Prostate gland (tissue), 2 donors: Measurements from ENCODE around the gene AFF1. TPM values are rescaled to one million over a fixed set of nuclear protein-coding genes. Genes with fewer than 3 reads are reported as not detected.

Experiments used
- DNase-seq: peaks from one replicate; pipeline ENCODE4 v3.0.0-alpha.2; 2019; ENCODE audit warnings: low spot score
- H3K27ac ChIP-seq, 2 donors: fragments of 200-600 bp; sonication (generic); 2 replicates each; pipeline ENCODE4 v1.5.1; 2017 to 2019
- H3K27me3 ChIP-seq: fragments of 200-600 bp; sonication (generic); replicated peaks from 2 replicates; pipeline ENCODE4 v1.5.1; 2019; ENCODE audit not compliant: insufficient read depth
- H3K36me3 ChIP-seq, 2 donors: fragments of 200-600 bp; sonication (generic); 1 replicate in 1 of 2; 2 replicates in 1 of 2; pipeline versions ENCODE4 v1.5.1 to v1.8.1; 2017 to 2019
- H3K4me1 ChIP-seq: fragments of 200-600 bp; sonication (generic); replicated peaks from 2 replicates; pipeline ENCODE4 v1.5.1; 2019
- H3K4me3 ChIP-seq, 2 donors: fragments of 200-600 bp; sonication (generic); 2 replicates each; pipeline ENCODE4 v1.5.1; 2017 to 2019
- H3K9me3 ChIP-seq: fragments of 200-600 bp; sonication (generic); 2 replicates; pipeline ENCODE4 v1.5.1; 2017
- POLR2A ChIP-seq: fragments of 450-650 bp; IDR thresholded peaks from one replicate; pipeline ENCODE4 v1.6.1; 2016; ENCODE audit warnings: antibody characterized with exemption, mild to moderate bottlenecking
- POLR2AphosphoS5 ChIP-seq: sonication (generic); formaldehyde crosslinking; IDR thresholded peaks from one replicate; pipeline ENCODE4 v1.6.1; 2017; ENCODE audit warnings: antibody characterized with exemption
- WGBS: methylation state at CpG from one replicate; pipeline ENCODE4 v1.1.5; 2018; 5-methylcytosine and 5-hydroxymethylcytosine counted together
- intact Hi-C: fragments of 100-400 bp; cut with DNase I; formaldehyde crosslinking; loops from one replicate; pipeline ENCODE4 v1.14.2; 2022
- total RNA-seq, 2 donors: library from RNA; depleted of rRNA; stranded (reverse); fragments of >200 nt; gene quantifications; one replicate each; pipeline ENCODE4 v1.1.0, GENCODE V29; 2016
- TF ChIP-seq, protein P1 (sequence below), 4 experiments: fragments of 200-600 bp in 2 of 4; fragments of 450-650 bp in 2 of 4; sonication (generic) in 2 of 4; IDR thresholded peaks; 1 replicate in 3 of 4; 2 replicates in 1 of 4; pipeline ENCODE4 v1.5.1; 2016 to 2019; ENCODE audit warnings: antibody characterized with exemption in 4 of 4, mild to moderate bottlenecking in 2 of 4, moderate library complexity in 2 of 4

AFF1 gene
- total RNA-seq, 2 donors from 2014 or later: 69.7 to 92.5 TPM

DNA sequence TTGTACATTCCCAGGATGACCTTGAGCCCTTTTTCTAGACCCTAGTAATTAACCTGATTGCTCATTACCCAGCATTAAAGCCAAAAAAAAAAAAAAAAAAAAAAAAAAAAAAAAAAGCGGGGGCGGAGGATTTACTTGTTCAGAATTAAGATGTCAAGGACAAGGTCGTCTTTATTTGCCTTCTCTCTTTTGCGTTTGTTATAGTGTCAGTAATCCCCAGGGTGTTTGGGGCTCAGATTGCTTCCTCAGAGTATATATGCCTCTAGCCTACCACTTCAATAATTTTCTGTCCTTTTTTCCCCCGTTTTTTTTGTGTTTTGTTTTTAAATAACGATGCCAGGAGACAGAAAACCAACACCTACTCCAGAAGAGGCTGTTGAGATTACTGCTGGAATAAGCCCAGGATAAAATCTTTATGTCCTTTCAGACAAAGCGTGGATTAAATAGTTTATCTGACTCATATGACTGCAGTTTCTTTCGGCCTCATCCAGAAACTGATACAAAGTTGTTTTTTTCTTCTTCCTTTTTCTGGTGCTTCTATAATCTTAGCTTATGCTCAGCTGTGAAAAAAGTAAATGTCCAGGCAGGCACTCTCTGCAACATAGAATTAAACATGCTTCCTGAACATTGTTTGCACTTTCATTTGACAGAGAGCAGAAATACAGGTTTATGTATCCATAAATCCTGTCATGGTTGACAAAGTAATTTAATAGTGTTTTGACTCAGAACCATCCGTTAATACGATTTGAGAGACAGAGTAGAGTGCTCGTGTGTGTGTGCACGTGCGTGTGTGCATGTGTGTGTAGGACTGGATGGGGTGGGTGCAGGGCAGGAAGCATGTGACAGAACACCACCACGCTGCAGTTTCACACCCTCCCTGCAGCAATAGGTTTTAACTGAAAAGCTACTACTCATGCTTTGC, 138.6 kb downstream of the AFF1 start:
- TF ChIP-seq, protein P1, sequence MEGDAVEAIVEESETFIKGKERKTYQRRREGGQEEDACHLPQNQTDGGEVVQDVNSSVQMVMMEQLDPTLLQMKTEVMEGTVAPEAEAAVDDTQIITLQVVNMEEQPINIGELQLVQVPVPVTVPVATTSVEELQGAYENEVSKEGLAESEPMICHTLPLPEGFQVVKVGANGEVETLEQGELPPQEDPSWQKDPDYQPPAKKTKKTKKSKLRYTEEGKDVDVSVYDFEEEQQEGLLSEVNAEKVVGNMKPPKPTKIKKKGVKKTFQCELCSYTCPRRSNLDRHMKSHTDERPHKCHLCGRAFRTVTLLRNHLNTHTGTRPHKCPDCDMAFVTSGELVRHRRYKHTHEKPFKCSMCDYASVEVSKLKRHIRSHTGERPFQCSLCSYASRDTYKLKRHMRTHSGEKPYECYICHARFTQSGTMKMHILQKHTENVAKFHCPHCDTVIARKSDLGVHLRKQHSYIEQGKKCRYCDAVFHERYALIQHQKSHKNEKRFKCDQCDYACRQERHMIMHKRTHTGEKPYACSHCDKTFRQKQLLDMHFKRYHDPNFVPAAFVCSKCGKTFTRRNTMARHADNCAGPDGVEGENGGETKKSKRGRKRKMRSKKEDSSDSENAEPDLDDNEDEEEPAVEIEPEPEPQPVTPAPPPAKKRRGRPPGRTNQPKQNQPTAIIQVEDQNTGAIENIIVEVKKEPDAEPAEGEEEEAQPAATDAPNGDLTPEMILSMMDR (IDR thresholded peaks at IDR 0.05): no peak
- TF ChIP-seq POLR2AphosphoS5: peak; percentile 81
- H3K36me3 ChIP-seq: no peaks in the 10 kb centered on the region
- no peaks in the 10 kb centered on the region for H3K27me3 ChIP-seq
- peaks cover 31% of the 10 kb centered on the region for H3K4me1 ChIP-seq
- peak overlapping the region; percentile 24 to 53 for H3K27ac ChIP-seq
- DNase-seq: peak; percentile 53
- no peak overlapping the region for H3K4me3 ChIP-seq
- no peaks in the 10 kb centered on the region for H3K9me3 ChIP-seq
- WGBS: 7% methylated on average over 14 of the region's 14 CpGs
- intact Hi-C loops: no loop called here

DNA sequence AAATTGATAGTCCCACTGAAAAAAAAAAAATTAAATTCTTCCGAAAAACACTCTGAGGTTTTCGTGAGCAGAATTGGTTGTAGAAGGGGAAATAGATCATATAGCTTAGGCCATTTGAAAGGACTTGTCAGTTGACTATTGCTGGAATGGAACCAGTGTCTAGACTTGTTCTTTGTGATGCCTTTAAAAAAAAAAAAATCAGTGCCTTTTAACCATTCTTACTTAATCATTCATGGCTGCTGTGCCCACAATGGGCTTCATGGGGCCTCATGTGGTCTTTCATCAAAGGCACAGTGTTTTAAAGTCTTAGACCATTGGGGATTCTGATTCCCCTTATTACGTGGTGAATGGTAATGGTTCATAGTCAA, 139.3 kb downstream of the AFF1 start:
- no peaks in the 10 kb centered on the region for H3K27me3 ChIP-seq
- 24% methylated on average over 3 of the region's 3 CpGs for WGBS
- intact Hi-C loops: no loop called here
- H3K36me3 ChIP-seq: no peaks in the 10 kb centered on the region
- no peaks in the 10 kb centered on the region for H3K9me3 ChIP-seq
- H3K27ac ChIP-seq: peak overlapping the region in 1 of 2 donors; percentile 53
- DNase-seq: no peak
- peaks cover 34% of the 10 kb centered on the region for H3K4me1 ChIP-seq
- TF ChIP-seq, protein P1 (IDR thresholded peaks at IDR 0.05): no peak
- TF ChIP-seq POLR2A (no peak), POLR2AphosphoS5 (no peak)
- H3K4me3 ChIP-seq: no peak overlapping the region

DNA sequence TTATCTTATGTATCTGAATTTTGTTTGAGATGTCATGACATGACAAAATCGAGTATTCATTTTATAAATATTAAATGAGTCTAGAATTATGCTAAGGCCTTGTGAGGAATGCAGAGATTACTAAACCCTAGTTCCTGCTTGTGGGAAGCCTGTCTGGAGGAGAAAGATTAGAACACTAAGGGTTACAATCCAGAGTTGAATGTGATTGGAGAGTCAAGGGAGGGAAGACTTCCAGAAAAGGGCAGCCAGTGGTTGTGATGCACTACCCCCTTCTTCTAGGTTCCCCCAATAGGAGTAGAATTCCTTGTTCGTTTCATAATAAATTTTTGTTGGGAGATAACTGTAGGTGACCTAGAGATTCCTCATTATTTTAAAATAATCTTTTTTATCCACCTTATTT, 141.1 kb downstream of the AFF1 start:
- DNase-seq: no peak
- intact Hi-C loops: loop anchor here (5.0 kb wide), 1 partner anchor 34 kb away; no protein-coding TSS in a partner anchor
- Histone ChIP-seq H3K27ac (no peak overlapping the region), H3K36me3 (no peaks in the 10 kb centered on the region), H3K27me3 (no peaks in the 10 kb centered on the region), H3K9me3 (no peaks in the 10 kb centered on the region), H3K4me1 (peaks cover 34% of the 10 kb centered on the region), H3K4me3 (no peak overlapping the region)
- TF ChIP-seq, protein P1 (IDR thresholded peaks at IDR 0.05): no peak
- TF ChIP-seq POLR2AphosphoS5: no peak
- 71% methylated on average over 2 of the region's 2 CpGs for WGBS

DNA sequence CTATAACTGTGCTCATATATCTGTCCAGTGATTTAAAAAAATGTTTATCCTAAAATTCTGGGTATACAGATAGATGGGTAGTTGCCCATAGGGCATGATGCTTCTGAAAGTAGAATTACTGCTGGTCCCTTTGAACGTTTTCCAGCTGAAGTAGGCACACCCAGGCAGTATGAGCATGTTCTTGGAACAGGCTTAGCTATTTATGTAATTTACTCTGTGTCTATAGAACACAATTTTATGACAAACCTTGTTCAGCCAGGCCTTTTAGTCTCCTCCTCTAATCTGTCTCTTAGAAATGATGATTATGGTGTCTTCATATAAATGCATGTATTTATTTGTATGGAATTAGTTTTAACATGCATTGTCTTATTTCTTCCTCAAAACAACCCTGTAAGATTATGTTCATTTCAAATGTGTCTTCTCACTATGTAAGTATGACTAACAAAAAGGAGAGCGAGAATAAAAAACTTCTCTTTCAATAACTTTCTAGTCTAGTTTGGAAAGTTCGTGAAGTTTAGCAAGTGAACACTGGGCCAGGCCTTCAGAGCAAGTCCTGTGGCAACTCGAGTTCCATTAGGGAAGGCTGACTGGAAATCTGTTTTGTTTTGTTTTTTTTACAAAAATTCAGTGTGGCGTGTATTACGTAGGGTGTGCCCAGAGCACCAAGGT, 142.0 kb downstream of the AFF1 start:
- WGBS: 69% methylated on average over 6 of the region's 6 CpGs
- intact Hi-C loops: loop anchor here (5.0 kb wide), 1 partner anchor 35 kb away; no protein-coding TSS in a partner anchor
- no peaks in the 10 kb centered on the region for H3K9me3 ChIP-seq
- H3K27ac ChIP-seq: peak overlapping the region in 1 of 2 donors; percentile 29
- H3K27me3 ChIP-seq: no peaks in the 10 kb centered on the region
- peaks cover 28% of the 10 kb centered on the region for H3K4me1 ChIP-seq
- peak; percentile 44 for DNase-seq
- peak; percentile 63 for TF ChIP-seq POLR2AphosphoS5
- TF ChIP-seq, protein P1 (IDR thresholded peaks at IDR 0.05): no peak
- no peak overlapping the region for H3K4me3 ChIP-seq
- no peaks in the 10 kb centered on the region for H3K36me3 ChIP-seq
